HG03108 (cell line): ENCODE results near the gene FKTN.

ENCODE experiments used
- ATAC-seq: cut with Tn5 transposase; IDR thresholded peaks from one replicate; pipeline ENCODE4 v1.9.1; 2021; ENCODE audit warnings: moderate library complexity; ENCODE audit not compliant: unreplicated experiment

The FKTN gene

DNA sequence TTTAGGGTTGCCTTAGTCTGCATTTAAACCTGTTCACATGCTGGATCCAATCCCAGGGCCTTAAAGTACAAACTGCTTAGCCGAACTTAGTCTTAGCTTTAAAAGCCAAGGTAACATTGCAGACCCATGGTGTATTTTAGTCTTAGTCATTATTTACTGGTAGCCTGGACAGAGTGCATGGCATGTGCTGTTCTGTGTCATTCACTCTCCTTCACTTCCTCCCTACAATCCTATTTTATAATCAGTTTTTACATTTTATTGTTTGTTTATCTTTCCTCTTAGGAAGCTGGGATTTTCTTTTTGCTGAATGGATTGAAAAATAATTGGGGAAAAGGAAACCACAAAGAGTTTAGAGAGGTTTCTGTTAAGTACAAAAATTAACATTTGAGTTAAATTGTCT lies 74.9 kb downstream of the FKTN start:
- no peak for ATAC-seq

GRCh38 chr9:105633411-105633810 lies 75.5 kb downstream of the FKTN start:
- ATAC-seq: no peak

- ATAC-seq: no peak
Observed at GRCh38 chr9:105636331-105636730, 78.4 kb downstream of the FKTN start.

DNA sequence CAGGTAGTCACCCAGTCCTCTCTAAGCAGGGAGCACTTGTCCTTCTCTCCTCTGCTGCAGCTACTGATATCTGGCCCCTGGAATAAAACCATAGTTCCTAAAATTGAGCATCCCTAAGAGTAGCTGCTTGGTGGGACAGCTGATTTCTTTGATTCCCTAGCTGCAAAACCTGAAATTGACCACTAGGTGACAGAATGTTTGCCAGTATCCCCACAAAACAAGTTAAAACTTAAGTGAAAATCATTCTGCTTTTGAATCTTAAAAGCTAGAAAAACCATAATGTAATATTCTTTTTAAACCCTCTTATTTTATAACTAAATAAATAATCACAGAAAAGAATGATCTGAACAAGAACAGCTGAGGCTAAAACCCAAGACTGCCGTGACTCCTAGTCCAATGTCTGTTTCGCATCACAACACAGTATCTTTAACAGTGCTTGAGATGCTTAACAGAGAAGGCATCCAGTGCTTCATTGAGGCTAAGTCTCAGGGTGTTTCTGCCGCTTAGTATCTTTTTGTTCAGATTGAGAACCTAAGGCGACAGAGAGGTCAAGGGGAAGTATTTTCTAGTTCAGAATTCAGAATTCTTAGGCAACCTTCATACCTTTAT lies 80.0 kb downstream of the FKTN start:
- ATAC-seq: no peak

DNA sequence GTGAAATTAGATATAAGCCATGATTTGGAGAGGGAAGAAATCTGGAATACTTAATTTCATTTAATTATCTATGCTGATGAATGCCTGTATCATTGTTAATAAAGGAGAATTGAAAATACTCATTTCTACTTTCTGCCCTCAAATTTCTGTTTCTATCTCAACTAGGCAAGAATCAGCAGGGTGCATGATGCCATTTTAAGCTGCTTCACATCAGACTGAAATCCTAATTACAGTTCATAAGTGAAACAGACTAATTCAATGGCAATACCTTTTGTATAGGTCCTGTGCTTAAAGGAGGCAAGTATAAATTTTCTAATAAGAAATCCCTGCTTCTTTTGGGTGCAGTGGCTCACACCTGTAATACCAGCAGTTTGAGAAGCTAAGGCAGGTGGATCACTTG lies 82.0 kb downstream of the FKTN start:
- no peak for ATAC-seq

DNA sequence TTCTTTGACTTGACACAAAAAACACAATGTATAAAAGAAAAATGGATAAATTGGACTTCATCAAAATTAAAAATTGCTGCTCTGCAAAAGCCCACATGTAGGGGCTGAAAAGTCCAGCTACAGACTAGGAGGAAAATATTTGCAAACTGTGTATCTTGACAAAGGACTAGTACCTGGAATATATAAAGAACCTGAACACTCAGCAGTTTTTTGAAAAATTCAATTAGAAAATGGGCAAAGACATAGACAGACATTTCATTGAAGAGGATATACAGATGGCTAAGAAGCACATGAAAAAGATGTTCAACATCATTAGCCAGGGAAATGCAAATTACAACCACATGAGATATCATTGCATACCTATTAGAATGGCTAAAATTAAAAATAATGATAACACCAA lies 85.9 kb downstream of the FKTN start:
- ATAC-seq: no peak

DNA sequence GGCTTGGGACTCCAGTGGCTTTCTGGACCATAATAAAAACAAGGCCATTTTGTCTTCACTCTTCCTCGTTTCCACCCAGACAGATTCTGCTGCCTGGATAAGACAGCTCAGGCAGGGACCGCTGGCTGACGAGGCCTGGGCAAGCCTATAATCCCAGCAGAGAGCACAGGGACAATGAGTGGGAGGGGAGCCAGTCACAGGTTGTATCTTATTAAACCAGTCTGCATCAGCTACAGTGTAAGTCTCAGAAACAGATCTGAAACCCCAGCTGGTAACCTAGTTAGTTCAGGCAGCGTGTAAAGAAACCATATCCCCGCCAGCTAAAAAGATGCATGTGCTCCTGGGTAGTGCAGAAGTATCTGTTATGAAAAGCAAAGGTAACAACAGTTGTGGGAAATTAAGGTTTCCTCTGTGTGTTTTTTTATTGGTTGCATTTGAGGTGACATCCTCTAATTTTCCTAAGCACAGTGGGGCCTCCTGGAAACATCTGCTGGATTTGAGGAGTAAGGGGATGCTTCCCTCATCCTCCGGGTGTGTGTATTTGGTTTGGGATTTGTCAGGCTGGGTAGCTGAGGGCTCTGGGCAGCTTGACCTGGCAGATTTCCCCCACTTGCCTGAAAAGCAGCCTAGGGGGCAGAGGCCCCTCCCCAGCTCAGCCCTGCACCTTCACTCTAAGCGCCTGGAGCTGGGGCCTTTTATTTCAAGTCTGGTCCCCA lies 89.1 kb downstream of the FKTN start:
- no peak for ATAC-seq

GRCh38 chr9:105647595-105648349 lies 89.8 kb downstream of the FKTN start:
- ATAC-seq: no peak

DNA sequence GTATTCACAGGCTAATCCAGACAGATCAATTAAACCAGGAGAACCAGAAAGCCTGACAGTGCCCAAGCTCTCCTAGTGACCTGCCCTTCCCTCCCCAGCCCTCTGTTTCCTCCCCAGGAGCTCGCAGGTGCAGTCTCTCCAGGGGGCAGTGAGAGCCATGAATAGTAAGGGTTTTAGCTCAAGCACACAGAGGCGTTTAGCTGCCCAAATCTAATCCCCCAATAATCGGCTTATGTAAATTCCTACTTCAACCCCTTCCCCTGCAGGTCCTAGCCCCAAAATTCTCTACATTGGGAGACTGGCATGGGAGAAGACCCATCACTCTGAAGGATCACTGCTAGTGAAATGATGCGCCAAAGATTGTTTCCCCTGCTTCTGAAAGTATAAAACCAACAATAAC lies 93.9 kb downstream of the FKTN start:
- no peak for ATAC-seq

DNA sequence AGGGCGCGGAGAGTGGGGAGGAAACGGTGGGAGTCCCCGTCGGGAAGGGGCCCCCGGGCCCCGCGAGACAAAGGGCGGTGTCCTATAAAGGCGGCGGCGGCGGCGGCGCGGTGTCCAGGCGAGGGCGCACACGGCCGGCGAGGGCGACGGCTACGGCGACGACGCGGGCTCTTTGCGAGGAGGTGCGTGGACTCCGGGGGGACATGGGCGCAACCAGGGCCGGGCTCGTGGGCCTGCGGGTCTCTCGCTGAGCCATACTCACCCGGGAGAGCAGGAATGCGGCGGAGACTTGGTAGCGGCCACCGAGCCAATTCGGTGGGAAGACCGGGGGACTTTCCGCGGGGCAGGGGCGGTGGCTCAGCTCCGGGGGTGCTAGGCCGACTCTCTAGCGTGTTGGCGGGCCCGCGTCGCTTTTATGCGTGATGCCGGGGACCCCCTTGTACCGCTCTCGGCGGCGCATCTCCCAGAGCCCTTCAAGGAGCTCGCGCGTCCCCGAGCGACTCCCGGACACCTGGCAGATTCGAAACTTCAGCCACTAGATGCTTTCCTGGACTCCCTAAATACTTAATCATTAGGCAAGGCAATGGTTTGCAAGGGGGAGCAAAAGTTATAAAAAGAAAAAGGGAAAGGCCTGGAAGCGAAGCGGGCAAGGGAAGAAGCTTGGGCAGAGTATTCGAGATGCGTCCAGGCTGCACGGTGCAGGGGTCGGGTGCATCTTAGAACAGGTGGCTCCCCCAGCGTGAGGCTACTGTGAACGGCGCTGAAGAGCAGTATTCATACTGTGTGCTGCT lies 98.4 kb downstream of the FKTN start:
- ATAC-seq: peak; percentile 81

DNA sequence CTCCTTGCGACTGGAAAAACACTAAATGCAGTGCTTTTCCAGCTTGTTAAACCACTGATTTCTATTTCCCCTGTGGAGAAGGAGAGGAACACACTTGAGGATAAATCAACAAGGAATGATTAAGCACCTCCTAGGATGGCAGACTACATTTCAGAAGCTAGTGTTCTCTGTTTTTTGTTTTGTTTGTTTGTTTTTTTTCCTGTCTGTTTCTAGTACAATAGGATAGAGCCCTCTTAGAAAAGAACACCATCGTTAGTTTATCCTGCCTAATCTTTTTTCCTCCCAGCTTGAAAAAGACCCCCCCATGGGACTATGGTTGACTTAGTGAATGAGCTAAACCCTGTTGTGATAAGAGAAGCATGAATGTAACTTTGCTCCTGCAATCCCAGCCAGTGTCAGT lies 100.4 kb downstream of the FKTN start:
- ATAC-seq: no peak

GRCh38 chr9:105661011-105661410 lies 103.1 kb downstream of the FKTN start:
- ATAC-seq: no peak

DNA sequence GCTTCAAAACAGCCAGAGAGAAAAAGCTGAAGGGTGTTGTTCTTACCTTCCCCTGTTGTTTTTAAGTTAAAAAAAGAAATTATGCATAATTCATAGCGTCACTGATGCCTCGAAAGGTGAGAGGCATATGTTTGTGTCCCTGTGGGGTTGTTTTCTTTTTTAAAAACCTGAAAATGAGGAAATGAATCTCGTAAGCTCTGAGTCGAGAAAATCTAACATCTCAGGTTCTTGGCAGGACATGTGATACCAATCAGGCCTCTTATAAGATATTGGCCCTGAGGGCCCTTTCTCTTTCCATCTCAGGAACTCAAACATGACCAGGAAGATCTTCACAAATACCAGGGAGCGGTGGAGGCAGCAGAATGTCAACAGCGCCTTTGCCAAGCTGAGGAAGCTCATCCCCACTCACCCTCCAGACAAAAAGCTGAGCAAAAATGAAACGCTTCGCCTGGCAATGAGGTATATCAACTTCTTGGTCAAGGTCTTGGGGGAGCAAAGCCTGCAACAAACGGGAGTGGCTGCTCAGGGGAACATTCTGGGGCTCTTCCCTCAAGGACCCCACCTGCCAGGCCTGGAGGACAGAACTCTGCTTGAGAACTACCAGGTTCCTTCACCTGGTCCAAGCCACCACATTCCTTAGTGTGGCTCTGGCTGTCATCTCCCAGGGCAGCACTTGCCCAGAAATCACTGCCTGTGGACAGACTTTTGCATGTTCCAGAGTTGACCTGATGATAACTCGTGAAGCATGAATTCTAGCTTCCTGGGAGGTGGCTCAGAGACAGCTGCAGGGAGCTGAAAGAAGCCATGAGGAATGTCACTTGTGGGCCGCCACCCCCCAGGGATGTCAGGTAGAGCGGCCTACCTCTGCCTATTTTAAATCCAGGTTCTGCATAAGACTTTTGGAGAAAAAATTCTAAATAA lies 104.5 kb downstream of the FKTN start, which contains the start of gene TAL2:
TSS of gene TAL2 (plus strand) at position 274 of the 921 bp plus-strand sequence. CDS start at position 314, 40 bp downstream.
- peak; percentile 65 for ATAC-seq

GRCh38 chr9:105663914-105664313 lies 106.0 kb downstream of the FKTN start:
- no peak for ATAC-seq

DNA sequence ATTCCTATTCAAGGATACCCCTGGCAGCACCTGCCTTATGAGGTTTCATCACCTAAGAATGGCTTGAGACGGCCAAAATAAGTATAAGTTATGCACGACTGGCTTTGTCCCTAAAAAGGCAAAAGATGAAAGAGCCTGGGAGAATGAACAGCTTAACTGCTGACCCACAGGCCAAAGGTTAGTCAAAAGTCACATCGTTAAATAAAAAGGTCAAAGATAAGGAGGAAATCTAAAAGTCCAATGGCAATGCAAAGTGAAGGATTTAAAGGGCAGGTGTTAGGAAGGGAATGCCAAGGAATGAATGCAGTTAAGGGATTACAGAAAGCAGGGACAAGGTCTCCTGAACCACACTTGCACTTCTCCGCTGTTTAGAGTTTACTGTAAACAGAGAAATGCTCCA lies 109.9 kb downstream of the FKTN start:
- no peak for ATAC-seq

GRCh38 chr9:105670315-105670714 lies 112.4 kb downstream of the FKTN start:
- no peak for ATAC-seq

- ATAC-seq: no peak
Observed at GRCh38 chr9:105670775-105671174, 112.8 kb downstream of the FKTN start.

- no peak for ATAC-seq
Observed at GRCh38 chr9:105672711-105673234, 114.8 kb downstream of the FKTN start.

DNA sequence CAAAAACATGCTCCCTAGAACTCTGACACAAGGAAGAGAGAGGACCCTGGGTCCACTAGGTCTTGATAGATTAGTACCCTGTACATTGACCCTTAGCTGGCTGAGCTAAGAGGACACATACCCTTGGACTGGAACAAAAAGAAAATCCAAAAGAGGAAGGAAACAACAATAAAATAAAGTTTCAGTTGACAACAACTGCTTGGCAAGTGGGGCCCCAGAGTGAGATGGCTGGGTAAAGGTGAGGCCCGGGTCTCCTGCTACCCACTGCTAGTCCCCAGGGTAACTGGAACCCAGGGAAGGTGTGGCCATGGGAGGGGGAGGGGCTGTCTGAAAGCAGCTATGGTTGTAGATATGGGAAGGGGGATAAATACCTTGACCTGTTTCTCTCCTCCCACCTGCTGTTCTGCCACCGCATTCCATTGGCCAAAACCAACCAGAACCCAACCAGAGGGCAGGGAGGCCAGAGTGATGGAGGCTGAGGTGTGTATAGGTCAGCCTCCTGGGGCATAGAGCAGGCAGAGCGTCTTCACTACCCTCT lies 116.0 kb downstream of the FKTN start:
- no peak for ATAC-seq
